Myocyte (in vitro differentiated cells): ENCODE data around the gene EIF4E1B. TPM values are rescaled to one million over a fixed set of nuclear protein-coding genes. Genes with fewer than 3 reads are reported as not detected.
A peak's percentile ranks its signal among the peaks of the same experiment; 100 is the strongest.

Experiments
- DNase-seq: peaks from one replicate; pipeline ENCODE4 v3.0.0-alpha.2; 2012; ENCODE audit warnings: low read depth
- total RNA-seq: library from RNA; depleted of rRNA; stranded (reverse); fragments of >200 nt; gene quantifications from 2 replicates; pipeline ENCODE4 v1.2.3, GENCODE V29; 2014

EIF4E1B gene
- total RNA-seq, 1 donor from 2014 or later = not detected

- DNase-seq = no peak
Measured at GRCh38 chr5:176662371-176663333, 32.2 kb downstream of the EIF4E1B start.

GRCh38 chr5:176663566-176663965 is 33.1 kb downstream of the EIF4E1B start:
- no peak for DNase-seq

GRCh38 chr5:176664479-176664878 is 34.0 kb downstream of the EIF4E1B start:
- no peak for DNase-seq

- DNase-seq = no peak
Measured at GRCh38 chr5:176664886-176665285, 34.4 kb downstream of the EIF4E1B start.

- no peak for DNase-seq
Measured at GRCh38 chr5:176665517-176665916, 35.0 kb downstream of the EIF4E1B start.

GRCh38 chr5:176667637-176668036 is 37.2 kb downstream of the EIF4E1B start:
- no peak for DNase-seq

- DNase-seq = no peak
Measured at GRCh38 chr5:176670449-176670848, 40.0 kb downstream of the EIF4E1B start.

- DNase-seq = no peak
Measured at GRCh38 chr5:176671399-176671798, 40.9 kb downstream of the EIF4E1B start.

GRCh38 chr5:176671890-176672747 is 41.6 kb downstream of the EIF4E1B start:
- no peak for DNase-seq

- peak; percentile 55 for DNase-seq
Measured at GRCh38 chr5:176673651-176674583, 43.4 kb downstream of the EIF4E1B start.

- no peak for DNase-seq
Measured at GRCh38 chr5:176674799-176675198, 44.3 kb downstream of the EIF4E1B start.

GRCh38 chr5:176675676-176676360 is 45.3 kb downstream of the EIF4E1B start:
- DNase-seq = peak; percentile 27

- DNase-seq = peak; percentile 32
Measured at GRCh38 chr5:176676361-176676824, 45.9 kb downstream of the EIF4E1B start.

GRCh38 chr5:176677209-176677939 is 46.9 kb downstream of the EIF4E1B start:
- DNase-seq = no peak

GRCh38 chr5:176678584-176678983 is 48.1 kb downstream of the EIF4E1B start:
- no peak for DNase-seq

- DNase-seq = no peak
Measured at GRCh38 chr5:176679365-176680225, 49.1 kb downstream of the EIF4E1B start.

GRCh38 chr5:176680226-176680563 is 49.7 kb downstream of the EIF4E1B start:
- DNase-seq = no peak

- DNase-seq = no peak
Measured at GRCh38 chr5:176682016-176682531, 51.6 kb downstream of the EIF4E1B start.
